Suppressor macrophage (primary cell): ENCODE data around the gene POLE.

Experiments used
- DNase-seq, 4 experiments: peaks; one replicate each; pipeline ENCODE4 v3.0.0-alpha.2; 2020 to 2022
- total RNA-seq, 17 experiments: gene quantifications; one replicate each; lab custom pipeline; 2026; ENCODE audit warnings: mixed read lengths in 6 of 17, inconsistent platforms in 3 of 17; lab: John Stamatoyannopoulos, UW

Gene POLE
- total RNA-seq: 20.6 to 81.9 (median 37.7) reads per million in 17 experiments

GRCh38 chr12:132687211-132688164, at the start of gene POLE, which contains the start of gene PXMP2:
Gene POLE, minus strand, starts transcription at chr12:132687342. Its CDS starts 27 bp downstream, at chr12:132687315.
Gene PXMP2, plus strand, starts transcription at chr12:132687587. Its CDS starts 84 bp downstream, at chr12:132687671.
- peak; percentile 96 to 99 (median 98) for DNase-seq

GRCh38 chr12:132736913-132737312, 49.8 kb upstream of the POLE start:
- DNase-seq: no peak

GRCh38 chr12:132736378-132736777, 49.2 kb upstream of the POLE start:
- no peak for DNase-seq

DNA sequence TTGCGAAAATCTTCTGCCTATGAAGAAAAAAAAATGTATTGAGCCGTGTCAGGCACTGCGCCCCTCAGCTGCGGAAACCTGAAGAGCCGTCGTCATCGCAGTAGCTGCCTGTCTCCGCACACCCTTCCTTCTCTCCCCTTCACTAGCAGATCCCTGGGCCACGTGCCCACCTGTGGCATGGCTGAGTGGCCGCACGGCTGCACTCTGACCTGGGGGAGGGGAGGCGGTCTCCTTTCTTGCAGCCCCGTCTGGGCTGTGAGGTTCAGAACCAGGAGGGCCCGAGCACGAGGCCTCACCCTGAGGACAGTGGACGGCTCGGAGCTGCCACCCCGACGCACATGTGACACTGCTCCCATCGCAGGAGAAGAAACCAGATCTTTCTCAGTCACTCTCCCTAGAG, 48.4 kb upstream of the POLE start:
- DNase-seq: no peak

DNA sequence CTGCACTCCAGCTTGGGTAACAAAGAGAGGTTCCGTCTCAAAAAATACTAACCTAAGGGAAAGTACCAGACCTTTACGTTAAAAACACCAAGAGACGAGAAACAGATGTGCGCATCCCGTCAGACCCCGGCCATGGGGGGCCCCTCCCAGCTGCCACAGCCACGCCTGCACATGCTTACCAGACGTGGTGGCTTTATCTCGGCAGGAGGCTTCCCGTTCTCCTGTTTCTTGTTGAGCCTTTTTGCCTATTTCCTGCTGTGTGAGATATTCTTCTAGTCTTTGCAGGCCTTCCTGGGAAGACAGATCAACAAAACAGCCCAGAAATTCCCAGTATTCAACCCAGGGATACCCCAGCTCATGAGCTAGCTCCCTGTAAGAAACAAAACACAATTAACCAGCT, 47.1 kb upstream of the POLE start:
- no peak for DNase-seq

DNA sequence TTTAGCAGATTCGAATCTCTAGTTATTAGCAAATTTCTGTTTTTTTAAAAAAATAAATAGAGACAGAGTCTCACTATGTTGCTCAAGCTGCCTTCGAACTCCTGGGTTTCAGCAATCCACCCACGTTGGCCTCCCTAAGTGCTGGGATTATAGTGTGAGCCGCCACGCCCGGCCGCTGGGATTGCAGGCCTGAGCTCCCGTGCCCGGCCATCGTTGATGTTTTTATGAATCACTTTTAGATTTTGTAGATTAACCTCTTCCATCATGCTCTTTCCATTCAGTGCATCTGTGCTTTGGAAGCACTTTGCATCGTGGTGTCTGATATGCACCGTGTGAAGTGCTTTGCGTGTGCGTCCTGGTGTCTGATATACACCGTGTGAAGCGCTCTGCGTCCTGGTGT, 44.4 kb upstream of the POLE start:
- no peak for DNase-seq

DNA sequence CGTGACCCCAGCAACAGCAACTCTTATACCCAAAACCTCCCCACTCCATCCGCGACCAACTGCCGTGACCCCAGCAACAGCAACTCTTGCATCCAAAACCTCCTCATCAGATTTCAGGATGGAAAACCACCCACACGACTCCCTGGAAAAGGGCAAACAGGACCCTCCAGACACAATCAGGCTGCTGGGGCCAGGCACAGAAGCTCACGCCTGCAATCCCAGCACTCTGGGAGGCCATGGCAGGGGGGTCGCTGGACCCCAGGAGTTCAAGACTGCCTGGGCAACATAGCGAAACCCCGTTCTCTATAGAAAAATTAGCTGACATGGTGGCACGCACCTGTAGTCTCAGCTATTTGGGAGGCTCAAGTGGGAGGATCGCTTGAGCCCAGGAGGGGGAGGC, 43.2 kb upstream of the POLE start:
- no peak for DNase-seq

- no peak for DNase-seq
These were observed 42.6 kb upstream of the POLE start for GRCh38 chr12:132729541-132730320.

- DNase-seq: no peak
These were observed 41.4 kb upstream of the POLE start for GRCh38 chr12:132728502-132728901.

DNA sequence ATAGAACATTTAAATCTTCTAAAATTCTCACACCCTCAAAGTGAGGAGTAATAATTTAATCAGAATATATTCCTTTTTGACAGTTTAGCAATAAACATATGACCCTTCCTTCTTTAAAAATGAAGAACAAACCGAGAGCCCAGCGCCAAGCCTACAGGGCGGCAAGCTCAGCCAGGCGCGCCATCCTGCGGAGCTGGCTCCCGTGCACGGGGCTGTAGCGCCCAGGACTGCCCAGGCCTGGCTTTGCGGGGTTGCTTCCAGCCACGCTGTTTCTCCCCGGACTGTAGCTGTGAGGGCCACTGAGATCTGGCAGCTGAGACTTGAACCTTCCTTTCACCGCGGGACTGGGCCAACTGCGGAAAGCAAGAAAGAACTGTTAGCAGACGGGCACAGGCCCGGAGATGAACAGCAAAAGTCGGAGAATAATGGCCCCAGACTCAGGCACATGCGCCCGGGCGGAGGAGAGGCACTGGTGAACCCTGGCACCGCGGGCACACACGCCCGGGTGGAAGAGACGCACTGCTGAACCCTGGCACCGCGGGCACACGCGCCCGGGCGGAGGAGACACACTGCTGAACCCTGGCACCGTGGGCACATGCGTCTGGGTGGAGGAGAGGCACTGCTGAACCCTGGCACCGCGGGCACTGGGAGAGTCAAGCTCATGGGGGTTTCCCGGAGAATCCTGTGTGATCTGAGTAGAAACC, 40.1 kb upstream of the POLE start:
- no peak for DNase-seq

DNA sequence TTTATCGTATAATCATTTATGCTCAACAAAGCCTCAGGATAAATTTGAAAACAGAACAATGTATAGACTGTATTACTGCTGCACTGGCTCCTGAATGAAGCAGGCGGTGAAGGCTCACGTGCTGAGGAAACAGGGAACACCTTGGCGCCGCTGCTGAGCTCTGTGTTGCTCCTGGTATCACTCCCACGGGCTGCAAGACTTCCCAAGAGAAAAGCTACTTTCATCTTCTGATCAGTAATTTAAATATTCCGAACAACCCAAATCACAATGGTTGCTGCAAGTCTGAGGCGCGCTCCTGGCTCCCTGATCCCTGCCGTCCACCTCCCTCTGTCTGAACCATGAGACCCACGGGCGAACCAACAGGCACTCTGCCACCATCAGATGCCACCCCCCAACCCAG, 39.2 kb upstream of the POLE start:
- DNase-seq: no peak

DNA sequence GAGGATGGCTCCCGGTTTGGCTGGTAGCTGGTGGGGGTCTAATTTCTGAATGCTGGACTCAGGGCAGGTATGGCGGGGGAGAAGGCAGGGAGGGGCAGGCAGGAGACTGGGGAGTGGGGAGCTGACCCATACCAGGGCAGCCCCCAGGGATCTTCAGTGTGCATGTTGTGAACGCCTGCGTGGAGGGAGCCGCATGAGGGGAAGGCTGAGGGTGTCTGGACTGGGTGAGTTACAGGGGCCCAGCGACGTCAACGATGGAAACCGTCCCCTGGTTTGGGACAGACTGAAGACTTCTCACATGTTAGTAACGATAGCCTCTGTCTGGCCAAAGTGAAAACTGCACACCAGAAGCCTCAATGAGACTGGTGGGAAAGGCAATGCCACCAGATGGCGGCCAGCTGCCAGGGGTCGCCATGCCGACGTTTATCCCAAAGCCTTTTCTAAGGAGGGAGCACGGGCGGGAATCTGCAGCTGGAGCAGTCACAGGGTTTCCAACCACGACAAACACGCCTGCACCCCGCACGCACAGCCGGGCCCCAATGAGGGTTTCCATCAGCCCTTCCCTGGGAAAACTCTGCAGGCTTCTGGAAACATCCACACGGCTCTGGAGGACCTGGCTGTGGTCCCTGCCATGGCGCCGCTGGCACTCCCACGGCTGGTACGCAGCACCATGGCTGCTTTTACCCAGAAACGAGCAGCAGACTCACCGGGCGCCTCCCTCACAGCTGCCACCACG, 37.5 kb upstream of the POLE start:
- no peak for DNase-seq

DNA sequence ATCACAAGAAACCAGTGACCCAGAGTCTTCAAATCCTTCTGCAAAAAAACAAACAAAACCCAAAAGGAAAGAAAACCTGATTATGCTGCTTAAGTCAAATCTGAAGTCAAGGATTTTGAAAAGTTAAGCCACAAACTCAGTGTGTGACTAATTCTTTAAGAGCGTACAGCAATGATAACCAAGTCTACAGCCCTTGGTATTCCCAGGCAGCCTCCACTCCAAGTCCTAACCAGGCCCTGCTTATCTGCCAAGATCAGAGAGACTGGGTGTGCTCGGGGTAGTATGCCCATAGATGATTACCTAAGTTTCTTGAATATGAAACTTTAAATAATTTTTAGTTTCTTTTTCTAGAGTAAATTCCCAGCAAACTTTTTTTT, 36.6 kb upstream of the POLE start:
- DNase-seq: no peak

GRCh38 chr12:132723015-132723763, 36.0 kb upstream of the POLE start:
- DNase-seq: peak in 3 of 4 experiments; percentile 37 to 63 (median 38)

GRCh38 chr12:132720606-132721345, 33.6 kb upstream of the POLE start:
- DNase-seq: no peak

DNA sequence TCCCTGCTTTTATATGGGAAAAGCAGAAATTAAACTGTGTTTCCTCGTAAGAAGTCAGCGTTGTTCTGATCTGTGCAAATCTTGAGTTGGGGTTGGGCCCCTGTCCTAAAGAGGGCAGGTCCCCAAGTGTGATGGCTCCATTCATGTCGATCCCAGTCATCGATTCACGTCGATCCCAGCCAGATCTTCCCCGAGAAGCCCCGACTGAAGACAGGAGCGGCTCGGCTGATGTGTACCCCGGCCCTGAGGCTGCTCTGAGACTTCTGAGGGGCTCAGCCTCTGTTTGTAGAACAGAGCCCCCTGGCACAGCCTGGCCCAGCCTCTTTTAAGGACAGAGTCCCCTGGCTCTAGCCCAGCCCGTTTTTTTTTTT, 32.8 kb upstream of the POLE start:
- no peak for DNase-seq

DNA sequence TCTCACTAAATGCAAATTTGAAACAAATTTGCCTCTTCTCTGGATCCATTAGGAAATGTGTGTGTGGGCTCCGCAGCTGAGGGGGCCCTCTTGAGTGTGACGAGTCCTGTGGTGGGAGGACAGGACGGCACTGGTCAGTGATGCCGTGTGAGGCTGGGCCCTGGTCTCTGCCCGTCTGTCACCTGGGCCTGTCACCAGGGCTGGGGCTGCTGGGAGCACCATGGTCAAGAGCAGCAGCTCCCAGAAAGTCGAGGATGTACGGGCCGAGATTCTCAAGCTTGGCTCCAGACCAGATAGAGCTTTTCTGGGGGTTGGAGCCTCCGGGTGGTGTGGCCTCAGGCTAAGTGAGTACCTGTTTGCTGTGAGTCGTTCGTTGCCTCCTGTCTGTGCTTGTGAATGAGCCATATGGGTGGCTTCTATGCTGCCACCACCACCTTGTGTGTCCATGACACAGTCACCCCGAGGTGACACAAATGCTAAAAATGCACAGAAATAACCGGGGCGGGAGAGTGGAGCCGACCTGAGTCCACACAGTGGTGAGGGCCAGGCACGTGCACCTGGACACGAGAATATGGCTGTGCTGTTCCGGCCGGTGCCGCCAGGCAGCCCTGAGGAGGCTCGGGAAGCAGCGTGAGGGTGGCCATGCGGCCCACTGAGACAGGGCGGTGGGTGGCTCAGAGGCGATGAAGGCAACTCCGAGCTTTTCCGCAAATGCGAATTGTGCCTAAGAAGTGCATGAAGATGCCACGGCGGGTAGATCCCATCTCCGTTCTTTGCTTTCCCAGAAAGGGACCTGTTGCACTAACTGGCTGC, 32.2 kb upstream of the POLE start:
- no peak for DNase-seq

GRCh38 chr12:132718644-132719043, 31.5 kb upstream of the POLE start:
- DNase-seq: no peak

- no peak for DNase-seq
These were observed 30.6 kb upstream of the POLE start for GRCh38 chr12:132717531-132718387.
